ENCODE measurements around the gene ARHGAP23. TPM values are rescaled to one million over a fixed set of nuclear protein-coding genes. Genes with fewer than 3 reads are reported as not detected.

Gene ARHGAP23
- total and polyA plus RNA-seq, 2 experiments from 2014 or later = 16.0 to 30.0 TPM

DNA sequence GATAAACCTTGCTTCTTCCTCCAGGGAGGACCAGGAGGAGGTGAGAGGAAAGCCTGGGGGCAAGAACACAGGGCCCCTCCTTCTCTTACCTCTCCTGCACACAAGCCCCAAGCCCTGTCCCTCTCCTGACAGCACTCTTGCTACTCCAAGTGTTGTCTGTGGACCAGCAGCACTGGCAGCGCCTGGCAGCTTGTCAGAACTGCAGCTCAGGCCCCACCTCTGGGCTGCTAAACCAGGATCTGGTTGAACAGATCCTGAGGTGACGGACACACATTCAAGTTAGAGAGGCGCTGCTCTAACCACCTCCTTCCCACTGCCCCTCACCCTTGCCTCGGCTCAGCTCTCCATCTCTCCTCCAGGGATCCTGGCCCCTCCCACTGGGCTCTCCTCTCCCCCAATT is 121.0 kb downstream of the ARHGAP23 start:
- no peaks in the 10 kb centered on the region for H3K9me2 ChIP-seq (replicated peaks; ENCODE audit: insufficient read depth)
- no peaks in the 10 kb centered on the region for H3K4me1 ChIP-seq (ENCODE audit: insufficient read depth)
- 82% methylated on average over 4 of the region's 4 CpGs for WGBS (ENCODE audit: low lambda C conversion rate, missing lambda C conversion rate)
- H3K27me3 ChIP-seq = no peaks in the 10 kb centered on the region
- no peaks in the 10 kb centered on the region for H3K9me3 ChIP-seq (ENCODE audit: low read depth)
- no peak overlapping the region for H3K4me3 ChIP-seq
- DNase-seq (ENCODE audit: low spot score) = no peak
- no peak overlapping the region for H2AFZ ChIP-seq
- no peaks in the 10 kb centered on the region for H4K20me1 ChIP-seq (ENCODE audit: insufficient read depth, poor library complexity, severe bottlenecking)
- TF ChIP-seq EZH2 (IDR thresholded peaks at IDR 0.05; ENCODE audit: borderline replicate concordance) = no peak
- no peak for TF ChIP-seq EZH2phosphoT487 (IDR thresholded peaks at IDR 0.05; ENCODE audit: low read depth, severe bottlenecking, unreplicated experiment)
- TF ChIP-seq, protein P1, sequence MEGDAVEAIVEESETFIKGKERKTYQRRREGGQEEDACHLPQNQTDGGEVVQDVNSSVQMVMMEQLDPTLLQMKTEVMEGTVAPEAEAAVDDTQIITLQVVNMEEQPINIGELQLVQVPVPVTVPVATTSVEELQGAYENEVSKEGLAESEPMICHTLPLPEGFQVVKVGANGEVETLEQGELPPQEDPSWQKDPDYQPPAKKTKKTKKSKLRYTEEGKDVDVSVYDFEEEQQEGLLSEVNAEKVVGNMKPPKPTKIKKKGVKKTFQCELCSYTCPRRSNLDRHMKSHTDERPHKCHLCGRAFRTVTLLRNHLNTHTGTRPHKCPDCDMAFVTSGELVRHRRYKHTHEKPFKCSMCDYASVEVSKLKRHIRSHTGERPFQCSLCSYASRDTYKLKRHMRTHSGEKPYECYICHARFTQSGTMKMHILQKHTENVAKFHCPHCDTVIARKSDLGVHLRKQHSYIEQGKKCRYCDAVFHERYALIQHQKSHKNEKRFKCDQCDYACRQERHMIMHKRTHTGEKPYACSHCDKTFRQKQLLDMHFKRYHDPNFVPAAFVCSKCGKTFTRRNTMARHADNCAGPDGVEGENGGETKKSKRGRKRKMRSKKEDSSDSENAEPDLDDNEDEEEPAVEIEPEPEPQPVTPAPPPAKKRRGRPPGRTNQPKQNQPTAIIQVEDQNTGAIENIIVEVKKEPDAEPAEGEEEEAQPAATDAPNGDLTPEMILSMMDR (IDR thresholded peaks at IDR 0.05; ENCODE audit: poor library complexity) = no peak
- H3K27ac ChIP-seq = no peak overlapping the region
- no peak overlapping the region for H3K4me2 ChIP-seq
- no peaks in the 10 kb centered on the region for H3K36me3 ChIP-seq (replicated peaks; ENCODE audit: insufficient read depth, low read depth)
- H3K79me2 ChIP-seq = no peaks in the 10 kb centered on the region

DNA sequence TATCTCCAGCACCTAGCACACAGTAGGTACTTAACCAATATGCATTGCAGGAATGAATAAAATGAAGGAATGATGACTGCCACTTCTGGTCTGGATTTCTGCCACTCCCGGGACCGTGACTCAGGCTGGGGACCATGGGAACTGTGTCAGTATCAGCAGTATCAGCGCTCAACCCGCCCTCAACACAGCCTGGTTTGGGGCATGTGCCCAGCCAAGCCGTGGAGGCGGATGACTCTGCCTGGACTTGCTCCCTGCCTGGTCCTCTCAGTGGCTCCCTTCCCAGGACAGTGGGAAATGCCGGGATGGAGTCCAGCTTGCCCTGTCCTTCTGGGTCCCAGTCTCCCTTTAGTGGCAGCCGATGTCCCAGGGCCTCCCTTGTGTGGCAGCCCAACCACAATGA is 122.4 kb downstream of the ARHGAP23 start:
- Histone ChIP-seq H3K4me1 (ENCODE audit: insufficient read depth) (no peaks in the 10 kb centered on the region), H3K79me2 (no peaks in the 10 kb centered on the region), H3K36me3 (replicated peaks; ENCODE audit: insufficient read depth, low read depth) (no peaks in the 10 kb centered on the region), H2AFZ (no peak overlapping the region), H4K20me1 (ENCODE audit: insufficient read depth, poor library complexity, severe bottlenecking) (no peaks in the 10 kb centered on the region), H3K9me2 (replicated peaks; ENCODE audit: insufficient read depth) (no peaks in the 10 kb centered on the region), H3K4me3 (no peak overlapping the region), H3K27me3 (no peaks in the 10 kb centered on the region), H3K9me3 (ENCODE audit: low read depth) (no peaks in the 10 kb centered on the region), H3K4me2 (no peak overlapping the region), H3K27ac (no peak overlapping the region)
- TF ChIP-seq EZH2 (IDR thresholded peaks at IDR 0.05; ENCODE audit: borderline replicate concordance) = no peak
- TF ChIP-seq EZH2phosphoT487 (IDR thresholded peaks at IDR 0.05; ENCODE audit: low read depth, severe bottlenecking, unreplicated experiment) = no peak
- TF ChIP-seq, protein P1 (IDR thresholded peaks at IDR 0.05; ENCODE audit: poor library complexity) = no peak
- DNase-seq (ENCODE audit: low spot score) = no peak
- 86% methylated on average over 8 of the region's 8 CpGs for WGBS (ENCODE audit: low lambda C conversion rate, missing lambda C conversion rate)

DNA sequence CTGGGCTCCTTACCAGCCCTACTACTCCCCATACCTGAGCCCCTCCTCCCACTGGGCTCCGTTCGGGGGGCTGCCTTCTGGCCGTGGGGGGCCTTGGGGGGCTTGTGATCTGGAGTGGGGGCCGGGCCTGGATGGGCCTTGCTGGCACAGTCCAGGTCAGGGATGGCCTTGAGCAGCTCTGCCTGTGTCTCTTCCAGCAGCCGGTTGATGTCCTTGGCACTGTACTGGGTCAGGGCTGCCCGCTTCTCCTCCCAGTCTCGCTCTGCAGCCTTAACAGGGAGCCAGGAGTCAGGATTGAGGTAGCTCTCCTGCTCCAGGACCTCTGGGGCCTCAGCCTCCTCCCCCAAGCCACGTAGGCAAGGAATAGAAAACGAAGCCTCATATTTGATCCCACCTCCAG is 122.9 kb downstream of the ARHGAP23 start:
- no peaks in the 10 kb centered on the region for H3K9me3 ChIP-seq (ENCODE audit: low read depth)
- no peak overlapping the region for H3K4me3 ChIP-seq
- H4K20me1 ChIP-seq (ENCODE audit: insufficient read depth, poor library complexity, severe bottlenecking) = no peaks in the 10 kb centered on the region
- no peaks in the 10 kb centered on the region for H3K36me3 ChIP-seq (replicated peaks; ENCODE audit: insufficient read depth, low read depth)
- DNase-seq (ENCODE audit: low spot score) = no peak
- 93% methylated on average over 7 of the region's 9 CpGs for WGBS (ENCODE audit: low lambda C conversion rate, missing lambda C conversion rate)
- no peaks in the 10 kb centered on the region for H3K9me2 ChIP-seq (replicated peaks; ENCODE audit: insufficient read depth)
- no peaks in the 10 kb centered on the region for H3K27me3 ChIP-seq
- H3K4me2 ChIP-seq = no peak overlapping the region
- H3K79me2 ChIP-seq = no peaks in the 10 kb centered on the region
- no peak overlapping the region for H3K27ac ChIP-seq
- H3K4me1 ChIP-seq (ENCODE audit: insufficient read depth) = no peaks in the 10 kb centered on the region
- TF ChIP-seq EZH2phosphoT487 (IDR thresholded peaks at IDR 0.05; ENCODE audit: low read depth, severe bottlenecking, unreplicated experiment) (no peak), EZH2 (IDR thresholded peaks at IDR 0.05; ENCODE audit: borderline replicate concordance) (no peak)
- TF ChIP-seq, protein P1 (IDR thresholded peaks at IDR 0.05; ENCODE audit: poor library complexity) = no peak
- no peak overlapping the region for H2AFZ ChIP-seq

DNA sequence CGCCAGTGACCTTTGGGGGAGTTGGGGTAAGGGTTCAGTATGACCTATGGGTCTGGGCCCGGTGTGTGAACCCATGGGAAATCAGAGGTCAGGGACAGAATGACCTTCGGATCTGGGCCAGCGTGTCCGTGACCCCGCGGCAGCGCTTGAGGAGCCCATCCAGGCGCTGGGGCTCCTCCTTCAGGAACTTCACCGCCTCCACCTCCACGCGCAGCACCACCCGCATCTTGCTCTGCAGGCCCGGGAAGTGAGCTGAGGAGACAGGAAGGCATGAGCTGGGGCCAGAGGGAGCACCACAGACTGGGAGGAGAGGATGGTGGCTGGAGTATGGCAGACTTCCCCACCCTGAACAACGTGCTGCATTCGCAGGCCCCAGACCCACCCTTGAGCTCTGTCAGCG is 124.1 kb downstream of the ARHGAP23 start:
- H3K9me3 ChIP-seq (ENCODE audit: low read depth) = no peaks in the 10 kb centered on the region
- H3K27ac ChIP-seq = no peak overlapping the region
- no peaks in the 10 kb centered on the region for H3K4me1 ChIP-seq (ENCODE audit: insufficient read depth)
- no peaks in the 10 kb centered on the region for H3K27me3 ChIP-seq
- H3K9me2 ChIP-seq (replicated peaks; ENCODE audit: insufficient read depth) = no peaks in the 10 kb centered on the region
- no peak overlapping the region for H2AFZ ChIP-seq
- H4K20me1 ChIP-seq (ENCODE audit: insufficient read depth, poor library complexity, severe bottlenecking) = no peaks in the 10 kb centered on the region
- no peaks in the 10 kb centered on the region for H3K79me2 ChIP-seq
- H3K4me2 ChIP-seq = no peak overlapping the region
- H3K4me3 ChIP-seq = no peak overlapping the region
- no peak for DNase-seq (ENCODE audit: low spot score)
- 89% methylated on average over 17 of the region's 17 CpGs for WGBS (ENCODE audit: low lambda C conversion rate, missing lambda C conversion rate)
- H3K36me3 ChIP-seq (replicated peaks; ENCODE audit: insufficient read depth, low read depth) = no peaks in the 10 kb centered on the region
- TF ChIP-seq, protein P1 (IDR thresholded peaks at IDR 0.05; ENCODE audit: poor library complexity) = no peak
- TF ChIP-seq EZH2 (IDR thresholded peaks at IDR 0.05; ENCODE audit: borderline replicate concordance) (no peak), EZH2phosphoT487 (IDR thresholded peaks at IDR 0.05; ENCODE audit: low read depth, severe bottlenecking, unreplicated experiment) (no peak)

Measured in hepatocyte (in vitro differentiated cells).